A673 (cell line): ENCODE results near the gene CNPY3. TPM values are rescaled to one million over a fixed set of nuclear protein-coding genes. Genes with fewer than 3 reads are reported as not detected.
"Not testable (repeated sequence)": the region's sequence is repeated elsewhere in the genome, so short reads cannot be mapped to it uniquely, and the experiment has no call there.

Experiments
- BruUV-seq: library from RNA; stranded (reverse); fragments of 400-500 nt; replicated peaks from 2 replicates; lab custom pipeline; 2021; lab: Mats Ljungman, UMichigan
- CTCF ChIA-PET: fragments of 300-600 bp; sonication (Branson Sonifier 250); formaldehyde crosslinking; loops from one replicate; lab custom pipeline; 2022; ENCODE audit warnings: antibody characterized with exemption; lab: Charles Lee
- POLR2A ChIA-PET: fragments of 300-600 bp; sonication (Branson Sonifier 250); formaldehyde crosslinking; loops from one replicate; lab custom pipeline; 2022; ENCODE audit warnings: antibody characterized with exemption; ENCODE audit not compliant: low non-redundant PET; lab: Charles Lee
- DNase-seq: peaks from one replicate; pipeline ENCODE4 v3.0.0-alpha.2; 2015; ENCODE audit warnings: low spot score
- H3K27ac ChIP-seq: fragments of 200-600 bp; sonication (generic); 2 replicates; pipeline ENCODE4 v1.5.1; 2016; ENCODE audit warnings: mixed run types, low read depth, mild to moderate bottlenecking, mixed read lengths, antibody characterized with exemption, low read length; ENCODE audit not compliant: poor library complexity, severe bottlenecking
- H3K27me3 ChIP-seq: fragments of 200-600 bp; sonication (generic); replicated peaks from 2 replicates; pipeline ENCODE4 v1.6.1; 2017; ENCODE audit warnings: mixed run types, low read depth, mild to moderate bottlenecking, mixed read lengths, antibody characterized with exemption, low read length; ENCODE audit not compliant: insufficient read depth, poor library complexity
- H3K36me3 ChIP-seq: fragments of 200-600 bp; sonication (generic); 2 replicates; pipeline ENCODE4 v1.6.1; 2016; ENCODE audit warnings: mixed run types, mild to moderate bottlenecking, mixed read lengths, antibody characterized with exemption, low read length; ENCODE audit not compliant: insufficient read depth, poor library complexity, severe bottlenecking
- H3K4me1 ChIP-seq: fragments of 200-600 bp; sonication (generic); 2 replicates; pipeline ENCODE4 v1.6.1; 2017; ENCODE audit warnings: mixed run types, mild to moderate bottlenecking, mixed read lengths, antibody characterized with exemption, low read length; ENCODE audit not compliant: insufficient read depth, poor library complexity, severe bottlenecking
- H3K4me3 ChIP-seq: fragments of 200-600 bp; sonication (generic); 2 replicates; pipeline ENCODE4 v1.5.1; 2016; ENCODE audit warnings: low read depth, mixed run types, mild to moderate bottlenecking, mixed read lengths, low read length; ENCODE audit not compliant: poor library complexity, severe bottlenecking
- H3K9me3 ChIP-seq: fragments of 200-600 bp; sonication (generic); 2 replicates; pipeline ENCODE4 v1.6.1; 2016; ENCODE audit warnings: mixed run types, low read depth, mild to moderate bottlenecking, mixed read lengths, antibody characterized with exemption, low read length; ENCODE audit not compliant: poor library complexity, severe bottlenecking
- CTCF ChIP-seq: fragments of 300-800, 200-600 bp; sonication (generic); conservative IDR thresholded peaks from 2 replicates; pipeline ENCODE4 v1.5.1; 2017; ENCODE audit warnings: low read depth, mild to moderate bottlenecking, antibody characterized with exemption, low read length, moderate library complexity, mixed read lengths
- EZH2 ChIP-seq: fragments of 200-600 bp; sonication (generic); IDR thresholded peaks from 2 replicates; pipeline ENCODE4 v1.6.1; 2017; ENCODE audit warnings: borderline replicate concordance, low read depth, mild to moderate bottlenecking, mixed read lengths, antibody characterized with exemption, low read length; ENCODE audit not compliant: poor library complexity, severe bottlenecking
- intact Hi-C: fragments of 100-400 bp; cut with micrococcal nuclease; formaldehyde crosslinking; loops from one replicate; pipeline ENCODE4 v1.10.0; 2022; ENCODE audit not compliant: unreplicated experiment
- total RNA-seq: library from RNA; stranded (reverse); gene quantifications from 2 replicates; pipeline ENCODE4 v1.2.3, GENCODE V29; 2021

Gene CNPY3
- total RNA-seq, 1 experiment from 2014 or later: 37.7 TPM

GRCh38 chr6:42901538-42901957 lies 27.7 kb upstream of the CNPY3 start:
- BruUV-seq: no TSS peak
- POLR2A ChIA-PET: no interaction called here
- intact Hi-C loops: loop anchor here (1.0 to 5.0 kb wide), 4 partner anchors 111 to 616 kb away; partner anchors contain the start of genes KLHDC3, MEA1 and POLR1C

GRCh38 chr6:42902429-42903263 lies 26.6 kb upstream of the CNPY3 start:
- CTCF ChIA-PET: interaction anchor here (0.8 kb wide), 1 partner anchor 241 kb away, joined by 3 read pairs; no protein-coding TSS in a partner anchor

More at GRCh38 chr6:42901538-42901957, 27.7 kb upstream of the CNPY3 start:
- TF ChIP-seq CTCF: peak; percentile 89
- TF ChIP-seq EZH2: no peak
- DNase-seq: peak; percentile 92
- no peaks in the 10 kb centered on the region for H3K27me3 ChIP-seq
- peaks cover 33% of the 10 kb centered on the region for H3K4me1 ChIP-seq
- H3K27ac ChIP-seq: no peak overlapping the region
- CTCF ChIA-PET: interaction anchor here (0.6 kb wide), 1 partner anchor 410 kb away, joined by 4 read pairs; no protein-coding TSS in a partner anchor
- H3K36me3 ChIP-seq: no peaks in the 10 kb centered on the region
- peak overlapping the region; percentile 25 for H3K4me3 ChIP-seq
- H3K9me3 ChIP-seq: no peaks in the 10 kb centered on the region

GRCh38 chr6:42904467-42904866 lies 24.8 kb upstream of the CNPY3 start:
- Histone ChIP-seq H3K4me3 (no peak overlapping the region), H3K9me3 (no peaks in the 10 kb centered on the region), H3K4me1 (peaks cover 26% of the 10 kb centered on the region), H3K36me3 (no peaks in the 10 kb centered on the region), H3K27ac (no peak overlapping the region), H3K27me3 (no peaks in the 10 kb centered on the region)
- BruUV-seq: no TSS peak
- CTCF ChIA-PET: interaction anchor here (0.7 kb wide), 3 partner anchors 80 to 1170 kb away, joined by 4 to 6 read pairs (median 4); partner anchors contain the start of gene PPP2R5D
- TF ChIP-seq EZH2 (no peak), CTCF (no peak)
- POLR2A ChIA-PET: no interaction called here
- intact Hi-C loops: loop anchor here (5.0 kb wide), 2 partner anchors 108 to 238 kb away; partner anchors contain the start of genes KLHDC3 and MEA1
- DNase-seq: no peak

More at GRCh38 chr6:42902429-42903263, 26.6 kb upstream of the CNPY3 start:
- peak overlapping the region; percentile 25 for H3K4me3 ChIP-seq
- intact Hi-C loops: loop anchor here (5.0 kb wide), 2 partner anchors 110 to 240 kb away; partner anchors contain the start of genes KLHDC3 and MEA1
- DNase-seq, H3K36me3 ChIP-seq, BruUV-seq, POLR2A ChIA-PET, H3K9me3 ChIP-seq, H3K27me3 ChIP-seq: not testable (repeated sequence)
- H3K4me1 ChIP-seq: peaks cover 32% of the 10 kb centered on the region
- H3K27ac ChIP-seq: peak overlapping the region; percentile 37
